Upper lobe of left lung (tissue), 6 donors: Measurements from ENCODE around the gene SLC17A9. TPM values are rescaled to one million over a fixed set of nuclear protein-coding genes. Genes with fewer than 3 reads are reported as not detected.

Source experiments
- ATAC-seq, 2 donors: fragments of 200-7000 bp; cut with Tn5 transposase; one replicate each; pipeline ENCODE4 v1.9.1; 2022; ENCODE audit warnings: mild to moderate bottlenecking in 2 of 2, moderate library complexity in 2 of 2; ENCODE audit not compliant: low FRiP score in 2 of 2
- DNase-seq, 2 donors: peaks; one replicate each; pipeline ENCODE4 v3.0.0-alpha.2; 2019 to 2020
- H3K27ac ChIP-seq, 4 donors: fragments of 200-600 bp; sonication (generic); one replicate each; pipeline ENCODE4 v1.5.1; 2016 to 2019
- H3K27me3 ChIP-seq, 4 donors: fragments of 200-600 bp; sonication (generic); one replicate each; pipeline ENCODE4 v1.5.1; 2017 to 2019
- H3K36me3 ChIP-seq, 4 donors: fragments of 200-600 bp; sonication (generic); one replicate each; pipeline ENCODE4 v1.5.1; 2016 to 2019
- H3K4me1 ChIP-seq, 4 donors: fragments of 200-600 bp; sonication (generic); one replicate each; pipeline ENCODE4 v1.5.1; 2018 to 2019
- H3K4me3 ChIP-seq, 4 donors: fragments of 200-600 bp; sonication (generic); one replicate each; pipeline ENCODE4 v1.5.1; 2017 to 2019; ENCODE audit warnings: mild to moderate bottlenecking in 2 of 4, moderate library complexity in 1 of 4
- H3K9me3 ChIP-seq, 4 donors: fragments of 200-600 bp; sonication (generic); one replicate each; pipeline ENCODE4 v1.5.1; 2018 to 2019
- EP300 ChIP-seq, 4 donors: sonication (generic); formaldehyde crosslinking; IDR thresholded peaks; one replicate each; pipeline ENCODE4 v1.5.1; 2017; ENCODE audit warnings: antibody characterized with exemption in 4 of 4, control low read depth in 2 of 4
- POLR2A ChIP-seq, 4 donors: fragments of 450-650 bp; IDR thresholded peaks; one replicate each; pipeline ENCODE4 v1.5.1; 2016 to 2017; ENCODE audit warnings: antibody characterized with exemption in 4 of 4, mild to moderate bottlenecking in 2 of 4
- POLR2AphosphoS5 ChIP-seq, 2 donors: sonication (generic); formaldehyde crosslinking; IDR thresholded peaks; one replicate each; pipeline ENCODE4 v1.5.1; 2017; ENCODE audit warnings: antibody characterized with exemption in 2 of 2
- WGBS, 2 donors: methylation state at CpG; one replicate each; pipeline ENCODE4 v1.1.5; 2017 to 2018; 5-methylcytosine and 5-hydroxymethylcytosine counted together
- total RNA-seq, 6 donors: library from RNA; depleted of rRNA in 4 of 6; stranded (reverse); fragments of >200 nt in 4 of 6; gene quantifications; one replicate each; pipeline versions ENCODE4 v1.1.0 to v1.2.1, GENCODE V29; 2016 to 2021
- TF ChIP-seq, protein P1 (sequence below), 6 experiments: fragments of 450-650 bp in 4 of 6; fragments of 200-600 bp in 2 of 6; sonication (generic) in 2 of 6; IDR thresholded peaks; one replicate each; pipeline ENCODE4 v1.5.1; 2016 to 2019; ENCODE audit warnings: antibody characterized with exemption in 6 of 6
- donor health status: DM: no; HTN: no; CAD: no; lungs with moderate emphysema.
- donor health status: DM: no; HTN: yes; CAD: no; lungs with severe emphysema.

SLC17A9 gene
- total RNA-seq, 6 donors from 2014 or later = 3.8 to 18.5 (median 14.4) TPM

DNA sequence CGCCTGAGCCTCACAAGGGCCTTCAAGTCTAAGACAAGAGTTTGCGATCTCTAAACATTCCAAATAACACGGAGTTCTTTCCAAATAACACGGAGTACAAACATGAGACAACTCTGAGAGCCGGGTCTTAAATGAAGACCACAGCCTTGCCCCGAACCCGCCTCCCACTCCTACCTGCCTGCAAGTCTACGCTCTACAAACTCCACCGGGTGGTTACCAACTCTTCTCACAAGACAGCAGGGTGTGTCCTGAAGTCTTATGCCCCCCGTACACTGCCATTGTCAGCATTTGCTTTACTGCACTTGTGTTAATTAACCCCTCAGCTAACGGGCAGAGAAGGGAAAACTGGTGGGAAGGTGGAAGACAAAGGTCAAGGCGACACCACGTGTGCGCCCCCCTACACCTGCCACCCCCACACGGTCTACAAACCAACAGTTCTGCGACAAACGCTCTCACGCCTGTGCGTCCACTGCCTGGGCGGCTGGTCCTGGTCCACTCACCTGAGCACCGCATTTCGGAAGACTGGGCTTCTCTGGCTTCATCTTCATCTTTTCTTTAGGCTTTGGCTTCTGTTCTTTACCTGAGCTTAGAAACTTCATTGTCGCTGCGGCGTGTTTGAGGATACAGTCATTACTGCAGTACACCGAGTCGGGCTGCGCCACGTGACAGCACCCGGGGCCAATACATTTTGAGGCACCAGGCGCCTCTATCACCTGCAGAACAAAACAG, 45.7 kb upstream of the SLC17A9 start:
- H3K36me3 ChIP-seq = peaks cover 58 to 99% (median 95%) of the 10 kb centered on the region in 4 donors

DNA sequence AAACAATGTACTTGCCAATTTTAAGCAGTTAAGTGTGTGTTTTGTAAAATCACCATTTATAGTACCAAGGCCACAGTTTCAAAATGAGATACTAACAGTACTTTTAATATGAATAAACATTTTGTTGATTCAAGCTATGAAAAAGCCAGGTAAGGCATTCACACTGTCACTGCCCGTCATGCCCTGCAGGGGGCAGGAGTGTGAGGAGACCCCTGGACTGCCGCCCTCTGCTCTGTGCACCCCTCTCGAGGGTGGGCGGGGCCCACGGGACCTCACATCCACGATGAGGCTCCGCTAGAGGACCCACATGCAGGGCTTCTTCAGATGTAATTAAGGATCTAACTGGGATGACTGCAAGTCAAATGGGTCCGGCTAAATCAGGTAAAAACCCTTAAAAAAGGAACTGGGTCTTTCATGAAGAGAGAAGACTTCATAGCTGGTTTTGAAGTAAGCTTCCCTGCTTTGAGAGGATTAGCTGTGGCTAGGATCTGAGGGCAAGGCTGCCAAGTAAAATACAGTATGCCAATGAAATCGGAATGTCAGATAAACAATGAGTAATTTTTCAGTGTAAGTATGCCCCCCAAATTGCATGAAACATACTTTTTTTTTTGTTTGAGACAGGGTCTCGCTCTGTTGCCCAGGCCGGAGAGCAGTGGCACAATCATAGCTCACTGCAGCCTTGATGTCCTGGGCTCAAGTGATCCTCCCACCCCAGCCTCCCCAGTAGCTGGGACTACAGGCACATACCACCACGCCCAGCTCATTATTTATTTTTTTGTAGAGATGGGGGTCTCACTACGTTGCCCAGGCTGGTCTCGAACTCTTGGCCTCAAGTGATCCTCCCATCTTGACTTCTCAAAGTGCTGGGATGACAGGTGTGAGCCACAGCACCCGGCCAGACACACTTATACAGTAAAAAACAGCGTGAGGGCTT, 44.9 kb upstream of the SLC17A9 start:
- H3K4me1 ChIP-seq = peaks cover 0 to 6% (median 0%) of the 10 kb centered on the region in 4 donors
- no peak for DNase-seq
- no peak overlapping the region for H3K4me3 ChIP-seq
- H3K36me3 ChIP-seq = peaks cover 66 to 100% (median 92%) of the 10 kb centered on the region in 4 donors
- WGBS, 2 donors = 73 to 78% methylated on average over 16 of the region's 16 CpGs
- no peaks in the 10 kb centered on the region for H3K9me3 ChIP-seq
- peak; percentile 42 to 56 for ATAC-seq
- H3K27me3 ChIP-seq = no peaks in the 10 kb centered on the region
- TF ChIP-seq, protein P1, sequence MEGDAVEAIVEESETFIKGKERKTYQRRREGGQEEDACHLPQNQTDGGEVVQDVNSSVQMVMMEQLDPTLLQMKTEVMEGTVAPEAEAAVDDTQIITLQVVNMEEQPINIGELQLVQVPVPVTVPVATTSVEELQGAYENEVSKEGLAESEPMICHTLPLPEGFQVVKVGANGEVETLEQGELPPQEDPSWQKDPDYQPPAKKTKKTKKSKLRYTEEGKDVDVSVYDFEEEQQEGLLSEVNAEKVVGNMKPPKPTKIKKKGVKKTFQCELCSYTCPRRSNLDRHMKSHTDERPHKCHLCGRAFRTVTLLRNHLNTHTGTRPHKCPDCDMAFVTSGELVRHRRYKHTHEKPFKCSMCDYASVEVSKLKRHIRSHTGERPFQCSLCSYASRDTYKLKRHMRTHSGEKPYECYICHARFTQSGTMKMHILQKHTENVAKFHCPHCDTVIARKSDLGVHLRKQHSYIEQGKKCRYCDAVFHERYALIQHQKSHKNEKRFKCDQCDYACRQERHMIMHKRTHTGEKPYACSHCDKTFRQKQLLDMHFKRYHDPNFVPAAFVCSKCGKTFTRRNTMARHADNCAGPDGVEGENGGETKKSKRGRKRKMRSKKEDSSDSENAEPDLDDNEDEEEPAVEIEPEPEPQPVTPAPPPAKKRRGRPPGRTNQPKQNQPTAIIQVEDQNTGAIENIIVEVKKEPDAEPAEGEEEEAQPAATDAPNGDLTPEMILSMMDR (IDR thresholded peaks at IDR 0.05) = peak in 4 of 6 experiments; percentile 13 to 41 (median 29)
- TF ChIP-seq POLR2AphosphoS5 (IDR thresholded peaks at IDR 0.05) (no peak), EP300 (IDR thresholded peaks at IDR 0.05) (no peak), POLR2A (IDR thresholded peaks at IDR 0.05) (no peak)
- no peak overlapping the region for H3K27ac ChIP-seq

More for the DNA sequence above, 45.7 kb upstream of the SLC17A9 start:
- WGBS, 2 donors = 93 to 94% methylated on average over 30 to 31 of the region's 31 CpGs
- Histone ChIP-seq H3K27ac (no peak overlapping the region), H3K4me3 (no peak overlapping the region), H3K27me3 (no peaks in the 10 kb centered on the region), H3K9me3 (no peaks in the 10 kb centered on the region), H3K4me1 (peaks cover 0 to 4% (median 0%) of the 10 kb centered on the region in 4 donors)
- ATAC-seq (no peak), DNase-seq (no peak)
- TF ChIP-seq EP300 (IDR thresholded peaks at IDR 0.05) (no peak), POLR2A (IDR thresholded peaks at IDR 0.05) (no peak), POLR2AphosphoS5 (IDR thresholded peaks at IDR 0.05) (no peak)
- TF ChIP-seq, protein P1 (IDR thresholded peaks at IDR 0.05) = no peak

DNA sequence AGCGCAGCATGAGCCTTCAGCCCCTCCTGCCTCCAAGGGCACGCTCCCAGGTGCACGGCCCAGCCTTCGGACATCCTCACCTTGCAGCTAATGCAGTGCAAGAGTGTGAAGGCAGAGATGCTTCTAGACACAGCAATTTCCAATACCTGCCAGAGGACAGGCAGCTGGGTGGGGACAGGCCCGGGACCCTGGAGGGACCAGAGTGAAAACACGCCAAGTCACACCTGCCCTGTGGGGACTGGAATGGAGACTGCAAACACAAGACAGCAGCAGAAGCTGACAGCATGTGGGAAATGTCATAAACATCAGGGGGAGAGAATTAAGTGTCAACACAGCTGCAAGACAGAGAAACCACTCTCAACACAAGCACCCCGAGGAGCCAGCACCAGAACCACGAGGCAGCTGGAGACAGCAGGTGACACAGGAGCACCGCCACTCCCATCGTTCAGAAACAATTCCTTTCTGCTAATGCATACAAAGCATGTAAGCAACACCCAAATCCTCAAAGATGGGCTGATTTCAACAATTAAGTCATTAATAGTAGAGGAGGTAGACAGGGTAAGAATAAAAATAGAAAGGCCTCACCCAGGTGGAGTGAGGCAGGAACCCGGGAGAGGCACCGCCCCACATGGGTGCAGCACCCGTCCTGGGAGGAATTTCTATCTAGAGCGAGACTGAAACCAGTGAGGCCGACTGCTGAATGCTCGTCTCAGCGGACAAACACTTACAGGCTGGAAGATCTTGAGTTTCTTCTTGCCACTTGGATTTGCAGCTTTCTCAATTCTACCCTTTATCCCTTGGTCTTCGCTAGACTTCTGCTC, 43.3 kb upstream of the SLC17A9 start:
- TF ChIP-seq EP300 (IDR thresholded peaks at IDR 0.05) (no peak), POLR2A (IDR thresholded peaks at IDR 0.05) (no peak), POLR2AphosphoS5 (IDR thresholded peaks at IDR 0.05) (no peak)
- TF ChIP-seq, protein P1 (IDR thresholded peaks at IDR 0.05) = no peak
- H3K4me1 ChIP-seq = peaks cover 4 to 19% (median 11%) of the 10 kb centered on the region in 4 donors
- no peak overlapping the region for H3K4me3 ChIP-seq
- DNase-seq = peak in 1 of 2 donors; percentile 15
- no peaks in the 10 kb centered on the region for H3K27me3 ChIP-seq
- H3K36me3 ChIP-seq = peaks cover 62 to 99% (median 85%) of the 10 kb centered on the region in 4 donors
- no peak for ATAC-seq
- no peak overlapping the region for H3K27ac ChIP-seq
- H3K9me3 ChIP-seq = no peaks in the 10 kb centered on the region
- WGBS, 2 donors = 83 to 87% methylated on average over 18 of the region's 18 CpGs

DNA sequence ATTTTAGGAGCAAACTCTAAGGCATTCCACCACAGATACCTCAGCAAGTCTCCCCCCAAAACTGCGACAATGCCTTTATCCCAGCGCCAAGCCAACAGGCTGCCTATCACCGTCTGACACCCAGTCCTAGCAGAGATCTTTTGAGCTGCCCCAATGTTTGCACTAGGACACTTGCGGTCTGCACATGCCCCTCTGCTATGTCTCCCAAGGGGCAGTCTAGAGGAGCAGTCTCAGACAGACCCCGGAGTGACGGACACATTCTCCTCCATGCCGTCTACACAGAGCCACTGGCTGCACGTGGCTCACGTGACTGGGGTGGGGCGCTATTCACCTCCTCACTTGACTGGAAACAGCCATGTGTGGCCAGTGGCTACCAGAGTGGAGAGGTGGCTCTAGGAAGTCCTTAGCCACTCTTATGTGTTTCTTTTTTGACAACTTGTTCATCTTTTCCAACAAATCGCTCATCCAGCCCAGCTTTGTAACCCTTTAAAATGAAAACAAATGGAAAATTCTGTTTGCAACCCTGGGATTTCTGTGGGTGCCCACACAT, 42.2 kb upstream of the SLC17A9 start:
- ATAC-seq (no peak), DNase-seq (peak in 1 of 2 donors; percentile 15)
- Histone ChIP-seq H3K27me3 (no peaks in the 10 kb centered on the region), H3K4me1 (peaks cover 14 to 30% (median 20%) of the 10 kb centered on the region in 4 donors), H3K36me3 (peaks cover 53 to 88% (median 75%) of the 10 kb centered on the region in 4 donors), H3K9me3 (no peaks in the 10 kb centered on the region), H3K27ac (no peak overlapping the region), H3K4me3 (no peak overlapping the region)
- 93 to 94% methylated on average over 11 of the region's 11 CpGs for WGBS, 2 donors
- TF ChIP-seq POLR2AphosphoS5 (IDR thresholded peaks at IDR 0.05) (no peak), POLR2A (IDR thresholded peaks at IDR 0.05) (no peak), EP300 (IDR thresholded peaks at IDR 0.05) (no peak)
- TF ChIP-seq, protein P1 (IDR thresholded peaks at IDR 0.05) = no peak
